ENCODE data around the gene UBE2J2. TPM values are rescaled to one million over a fixed set of nuclear protein-coding genes. Genes with fewer than 3 reads are reported as not detected.

UBE2J2 gene
- total RNA-seq, 2 donors from 2014 or later: 50.6 to 57.7 TPM

- H3K9me3 ChIP-seq (ENCODE audit: control insufficient read depth, low read length, poor library complexity, severe bottlenecking): no peaks in the 10 kb centered on the region
- DNase-seq (no peak), ATAC-seq (no peak)
- Mint-ChIP-seq H3K27me3 (no peaks in the 10 kb centered on the region), H3K27ac (no peak overlapping the region), H3K36me3 (ENCODE audit: low read depth) (peaks cover 2% of the 10 kb centered on the region), H3K4me3 (peak overlapping the region; percentile 76), H3K4me1 (peaks cover 30% of the 10 kb centered on the region)
Observed at GRCh38 chr1:1274299-1274930, 761 bp upstream of the UBE2J2 start.

GRCh38 chr1:1273209-1273511, 494 bp downstream of the UBE2J2 start:
- DNase-seq (no peak), ATAC-seq (no peak)
- peaks cover 2% of the 10 kb centered on the region for H3K36me3 Mint-ChIP-seq (ENCODE audit: low read depth)
- H3K9me3 ChIP-seq (ENCODE audit: control insufficient read depth, low read length, poor library complexity, severe bottlenecking): no peaks in the 10 kb centered on the region
- peak overlapping the region; percentile 87 for H3K4me3 Mint-ChIP-seq
- peaks cover 33% of the 10 kb centered on the region for H3K4me1 Mint-ChIP-seq
- H3K27me3 Mint-ChIP-seq: no peaks in the 10 kb centered on the region
- peak overlapping the region; percentile 88 for H3K27ac Mint-ChIP-seq

- no peak for DNase-seq
- H3K9me3 ChIP-seq (ENCODE audit: control insufficient read depth, low read length, poor library complexity, severe bottlenecking): no peaks in the 10 kb centered on the region
- H3K36me3 Mint-ChIP-seq (ENCODE audit: low read depth): peaks cover 2% of the 10 kb centered on the region
- H3K4me3 Mint-ChIP-seq: peak overlapping the region; percentile 87
- no peaks in the 10 kb centered on the region for H3K27me3 Mint-ChIP-seq
- H3K4me1 Mint-ChIP-seq: peaks cover 35% of the 10 kb centered on the region
- ATAC-seq: no peak
- H3K27ac Mint-ChIP-seq: peak overlapping the region; percentile 88
Observed at GRCh38 chr1:1272341-1273208, 1.1 kb downstream of the UBE2J2 start.

- no peaks in the 10 kb centered on the region for H3K27me3 Mint-ChIP-seq
- peaks cover 2% of the 10 kb centered on the region for H3K36me3 Mint-ChIP-seq (ENCODE audit: low read depth)
- peak overlapping the region; percentile 66 for H3K4me3 Mint-ChIP-seq
- no peak for DNase-seq
- H3K27ac Mint-ChIP-seq: peak overlapping the region; percentile 88
- no peaks in the 10 kb centered on the region for H3K9me3 ChIP-seq (ENCODE audit: control insufficient read depth, low read length, poor library complexity, severe bottlenecking)
- ATAC-seq: no peak
- peaks cover 38% of the 10 kb centered on the region for H3K4me1 Mint-ChIP-seq
Observed at GRCh38 chr1:1270813-1271212, 2.8 kb downstream of the UBE2J2 start.

GRCh38 chr1:1268284-1268682, 5.4 kb downstream of the UBE2J2 start:
- no peak for DNase-seq
- no peaks in the 10 kb centered on the region for H3K9me3 ChIP-seq (ENCODE audit: control insufficient read depth, low read length, poor library complexity, severe bottlenecking)
- H3K4me1 Mint-ChIP-seq: peaks cover 33% of the 10 kb centered on the region
- ATAC-seq: no peak
- peaks cover 2% of the 10 kb centered on the region for H3K36me3 Mint-ChIP-seq (ENCODE audit: low read depth)
- H3K27ac Mint-ChIP-seq: no peak overlapping the region
- no peaks in the 10 kb centered on the region for H3K27me3 Mint-ChIP-seq
- H3K4me3 Mint-ChIP-seq: no peak overlapping the region

- no peaks in the 10 kb centered on the region for H3K27me3 Mint-ChIP-seq
- no peaks in the 10 kb centered on the region for H3K9me3 ChIP-seq (ENCODE audit: control insufficient read depth, low read length, poor library complexity, severe bottlenecking)
- H3K27ac Mint-ChIP-seq: no peak overlapping the region
- DNase-seq (no peak), ATAC-seq (no peak)
- no peak overlapping the region for H3K4me3 Mint-ChIP-seq
- H3K36me3 Mint-ChIP-seq (ENCODE audit: low read depth): peaks cover 2% of the 10 kb centered on the region
- peaks cover 29% of the 10 kb centered on the region for H3K4me1 Mint-ChIP-seq
Observed at GRCh38 chr1:1267488-1268283, 6.0 kb downstream of the UBE2J2 start.

GRCh38 chr1:1264868-1265272, 8.8 kb downstream of the UBE2J2 start:
- Mint-ChIP-seq H3K27me3 (no peaks in the 10 kb centered on the region), H3K4me3 (no peak overlapping the region), H3K27ac (peak overlapping the region; percentile 19), H3K4me1 (peaks cover 19% of the 10 kb centered on the region), H3K36me3 (ENCODE audit: low read depth) (no peaks in the 10 kb centered on the region)
- ATAC-seq (peak; percentile 51), DNase-seq (no peak)
- H3K9me3 ChIP-seq (ENCODE audit: control insufficient read depth, low read length, poor library complexity, severe bottlenecking): no peaks in the 10 kb centered on the region

GRCh38 chr1:1264026-1264425, 9.6 kb downstream of the UBE2J2 start:
- H3K4me3 Mint-ChIP-seq: no peak overlapping the region
- no peaks in the 10 kb centered on the region for H3K36me3 Mint-ChIP-seq (ENCODE audit: low read depth)
- H3K27ac Mint-ChIP-seq: peak overlapping the region; percentile 19
- no peaks in the 10 kb centered on the region for H3K9me3 ChIP-seq (ENCODE audit: control insufficient read depth, low read length, poor library complexity, severe bottlenecking)
- H3K4me1 Mint-ChIP-seq: peaks cover 21% of the 10 kb centered on the region
- ATAC-seq (no peak), DNase-seq (no peak)
- H3K27me3 Mint-ChIP-seq: no peaks in the 10 kb centered on the region

GRCh38 chr1:1262758-1263157, 10.9 kb downstream of the UBE2J2 start:
- DNase-seq (no peak), ATAC-seq (no peak)
- Mint-ChIP-seq H3K4me1 (peaks cover 22% of the 10 kb centered on the region), H3K27me3 (no peaks in the 10 kb centered on the region), H3K36me3 (ENCODE audit: low read depth) (no peaks in the 10 kb centered on the region), H3K4me3 (no peak overlapping the region), H3K27ac (no peak overlapping the region)
- H3K9me3 ChIP-seq (ENCODE audit: control insufficient read depth, low read length, poor library complexity, severe bottlenecking): no peaks in the 10 kb centered on the region

GRCh38 chr1:1262071-1262470, 11.6 kb downstream of the UBE2J2 start:
- Mint-ChIP-seq H3K4me3 (no peak overlapping the region), H3K4me1 (peaks cover 22% of the 10 kb centered on the region), H3K27ac (no peak overlapping the region), H3K36me3 (ENCODE audit: low read depth) (no peaks in the 10 kb centered on the region), H3K27me3 (no peaks in the 10 kb centered on the region)
- ATAC-seq (no peak), DNase-seq (no peak)
- H3K9me3 ChIP-seq (ENCODE audit: control insufficient read depth, low read length, poor library complexity, severe bottlenecking): no peaks in the 10 kb centered on the region

GRCh38 chr1:1260843-1261560, 12.7 kb downstream of the UBE2J2 start:
- Mint-ChIP-seq H3K4me1 (peaks cover 22% of the 10 kb centered on the region), H3K27ac (peak overlapping the region; percentile 86), H3K27me3 (no peaks in the 10 kb centered on the region), H3K4me3 (peak overlapping the region; percentile 80), H3K36me3 (ENCODE audit: low read depth) (no peaks in the 10 kb centered on the region)
- DNase-seq (no peak), ATAC-seq (peak; percentile 68)
- H3K9me3 ChIP-seq (ENCODE audit: control insufficient read depth, low read length, poor library complexity, severe bottlenecking): no peaks in the 10 kb centered on the region

- H3K9me3 ChIP-seq (ENCODE audit: control insufficient read depth, low read length, poor library complexity, severe bottlenecking): no peaks in the 10 kb centered on the region
- Mint-ChIP-seq H3K4me3 (no peak overlapping the region), H3K27ac (peak overlapping the region; percentile 86), H3K4me1 (peaks cover 22% of the 10 kb centered on the region), H3K36me3 (ENCODE audit: low read depth) (no peaks in the 10 kb centered on the region), H3K27me3 (no peaks in the 10 kb centered on the region)
- ATAC-seq (no peak), DNase-seq (no peak)
Observed at GRCh38 chr1:1259951-1260600, 13.6 kb downstream of the UBE2J2 start.
